HepG2 (cell line): ENCODE measurements around the gene LEF1. TPM values are rescaled to one million over a fixed set of nuclear protein-coding genes. Genes with fewer than 3 reads are reported as not detected.

ENCODE experiments used
- ATAC-seq: fragments of 200-7000 bp; cut with Tn5 transposase; 3 replicates; pipeline ENCODE4 v1.9.1; 2020; ENCODE audit warnings: mild to moderate bottlenecking, moderate library complexity
- BruUV-seq: library from RNA; stranded (reverse); fragments of 400-500 nt; replicated peaks from 2 replicates; lab custom pipeline; 2021; lab: Mats Ljungman, UMichigan
- CTCF ChIA-PET: fragments of 300-600 bp; formaldehyde crosslinking; extraction: SDS; loops from one replicate; lab custom pipeline; 2021; ENCODE audit warnings: low total read pairs, inconsistent platforms, low intra/inter-chr PET ratio; lab: Yijun Ruan, JAX
- POLR2A ChIA-PET: fragments of 350-600 bp; sonication (Branson Sonifier 250); formaldehyde crosslinking; loops from one replicate; lab custom pipeline; 2020; ENCODE audit warnings: antibody characterized with exemption, inconsistent platforms; lab: Yijun Ruan, JAX
- DNase-seq: peaks from one replicate; pipeline ENCODE4 v3.0.0-alpha.2; 2015; ENCODE audit warnings: low spot score
- FAIRE-seq: peaks from 3 replicates; lab custom pipeline; 2011; peaks lifted over from hg19 to GRCh38; lab: Jason Lieb, UNC
- H2AFZ ChIP-seq: one replicate; pipeline ENCODE4 v1.6.1; 2011; ENCODE audit warnings: low read length, inconsistent platforms
- H3K27ac ChIP-seq: fragments of 300-600 bp; 3 replicates; pipeline ENCODE4 v1.8.0; 2011; ENCODE audit warnings: mixed run types, mild to moderate bottlenecking, mixed read lengths, low read length, inconsistent platforms; ENCODE audit not compliant: insufficient read depth; ENCODE audit errors: extremely low read length
- H3K27me3 ChIP-seq, 2 experiments: fragments of 200-600 bp in 1 of 2; 2 replicates in 1 of 2; 3 replicates in 1 of 2; pipeline versions ENCODE4 v1.6.0 to v1.8.0; 2011; ENCODE audit warnings: low read length in 2 of 2, mild to moderate bottlenecking in 2 of 2, moderate library complexity in 2 of 2, inconsistent platforms in 1 of 2; ENCODE audit not compliant: insufficient read depth in 2 of 2, control insufficient read depth in 1 of 2
- H3K36me3 ChIP-seq, 2 experiments: fragments of 200-600 bp in 1 of 2; replicated peaks in 1 of 2; 2 replicates in 1 of 2; 3 replicates in 1 of 2; pipeline versions ENCODE4 v1.5.1 to v1.8.0; 2011; ENCODE audit warnings: low read length in 2 of 2, inconsistent platforms in 1 of 2; ENCODE audit not compliant: insufficient read depth in 2 of 2, control insufficient read depth in 1 of 2
- H3K4me1 ChIP-seq: 2 replicates; pipeline ENCODE4 v1.5.1; 2012; ENCODE audit warnings: low read length, inconsistent platforms; ENCODE audit not compliant: insufficient read depth
- H3K4me2 ChIP-seq: 2 replicates; pipeline ENCODE4 v1.6.0; 2011; ENCODE audit warnings: low read depth, low read length, inconsistent platforms
- H3K4me3 ChIP-seq, 3 experiments: fragments of 200-600 bp in 1 of 3; sonication (generic), shearing (Covaris generic) in 1 of 3; replicated peaks in 1 of 3; 2 replicates each; pipeline ENCODE4 v1.5.1; 2011 to 2016; ENCODE audit warnings: low read length in 3 of 3, inconsistent platforms in 2 of 3, low read depth in 2 of 3, mild to moderate bottlenecking in 2 of 3, control low read depth in 1 of 3, mixed read lengths in 1 of 3; ENCODE audit not compliant: insufficient read depth in 1 of 3
- H3K79me2 ChIP-seq: one replicate; pipeline ENCODE4 v1.6.1; 2011; ENCODE audit warnings: low read length, inconsistent platforms; ENCODE audit not compliant: insufficient read depth
- H3K9ac ChIP-seq: 2 replicates; pipeline ENCODE4 v1.6.0; 2011; ENCODE audit warnings: mild to moderate bottlenecking, low read depth, low read length, inconsistent platforms; ENCODE audit not compliant: insufficient read depth
- H3K9me3 ChIP-seq: 2 replicates; pipeline ENCODE4 v1.5.1; 2012; ENCODE audit warnings: mild to moderate bottlenecking, low read length
- H4K20me1 ChIP-seq: 2 replicates; pipeline ENCODE4 v1.6.0; 2011; ENCODE audit warnings: inconsistent platforms, mild to moderate bottlenecking, low read length, moderate library complexity; ENCODE audit not compliant: insufficient read depth
- HOXA7 ChIP-seq: sonication (generic); formaldehyde crosslinking; IDR thresholded peaks from 2 replicates; pipeline ENCODE4 v1.8.1; 2022; ENCODE audit warnings: mild to moderate bottlenecking, missing genetic modification reagents, moderate library complexity
- KDM6A ChIP-seq: IDR thresholded peaks from 2 replicates; pipeline ENCODE4 v1.6.1; 2016; ENCODE audit warnings: low read depth
- KLF9 ChIP-seq: IDR thresholded peaks from 2 replicates; pipeline ENCODE4 v1.6.1; 2016; ENCODE audit warnings: low read depth
- TEF ChIP-seq: sonication (generic); formaldehyde crosslinking; IDR thresholded peaks from 2 replicates; pipeline ENCODE4 v1.5.0; 2020; ENCODE audit warnings: missing genetic modification reagents
- ZBTB25 ChIP-seq: IDR thresholded peaks from 2 replicates; pipeline ENCODE4 v1.6.1; 2018; ENCODE audit warnings: missing genetic modification reagents
- ZNF577 ChIP-seq: sonication (generic); formaldehyde crosslinking; IDR thresholded peaks from 2 replicates; pipeline ENCODE4 v1.4.0; 2020; ENCODE audit warnings: mild to moderate bottlenecking, low read depth, missing genetic modification reagents, borderline replicate concordance
- ZNF749 ChIP-seq: sonication (generic); formaldehyde crosslinking; IDR thresholded peaks from 2 replicates; pipeline ENCODE4 v1.8.0; 2022; ENCODE audit warnings: mild to moderate bottlenecking, missing genetic modification reagents, moderate library complexity, borderline replicate concordance
- WGBS: methylation state at CpG from one replicate; pipeline ENCODE4 v1.1.6; 2017; ENCODE audit warnings: low lambda C conversion rate; 5-methylcytosine and 5-hydroxymethylcytosine counted together
- in situ Hi-C: cut with HindIII; loops from 2 replicates; pipeline ENCODE4 v1.10.0; 2017; ENCODE audit warnings: low pct_unique_long_range_greater_than_20kb; ENCODE audit not compliant: extremely low pct_ligation_motif_present
- intact Hi-C: fragments of 100-400 bp; cut with micrococcal nuclease; formaldehyde crosslinking; loops from one replicate; pipeline ENCODE4 v1.10.0; 2022; ENCODE audit not compliant: unreplicated experiment
- polyA plus RNA-seq, 8 experiments: library from polyadenylated mRNA; depleted of rRNA in 3 of 8; stranded (reverse) in 7 of 8; unstranded in 1 of 8; fragments of >200 nt; fragmentation: Illumina TruSeq in 4 of 8; extraction: Trizol in 4 of 8; gene quantifications; 2 replicates each; pipeline versions ENCODE4 v1.2.1 to v1.2.3, GENCODE V29; 2011 to 2016; ENCODE audit warnings: low read depth in 4 of 8, missing spikeins in 1 of 8, mixed read lengths in 1 of 8; ENCODE audit not compliant: insufficient read depth in 1 of 8
- total RNA-seq, 5 experiments: library from RNA; depleted of rRNA; stranded (reverse); fragments of >200 nt; fragmentation: Illumina TruSeq; extraction: Trizol; gene quantifications; 2 replicates each; pipeline ENCODE4 v1.2.3, GENCODE V29; 2016; ENCODE audit warnings: low read depth in 1 of 5

Gene LEF1
- total and polyA plus RNA-seq, 2 of the 13 experiments (the other 11 are each of a cell fraction or from before 2014, with no cell fraction given), result 0.22 to 0.29 TPM

GRCh38 chr4:108031427-108032083 lies 137.2 kb downstream of the LEF1 start:
- intact Hi-C loops, result loop anchor here (5.0 kb wide), 1 partner anchor 481 kb away; no protein-coding TSS in a partner anchor
- FAIRE-seq, result no peak
- CTCF ChIA-PET, result interaction anchor here (1.9 kb wide), 1 partner anchor 541 kb away, joined by 15 read pairs; no protein-coding TSS in a partner anchor

More at GRCh38 chr4:108031427-108032083, 137.2 kb downstream of the LEF1 start:
- Histone ChIP-seq H4K20me1 (no peaks in the 10 kb centered on the region), H3K27me3 (no peaks in the 10 kb centered on the region), H3K36me3 (peaks cover 4 to 33% of the 10 kb centered on the region in 2 experiments; a peak in 4 of 5 replicates), H3K9me3 (no peaks in the 10 kb centered on the region), H3K4me3 (no peak overlapping the region), H2AFZ (no peak overlapping the region), H3K79me2 (no peaks in the 10 kb centered on the region), H3K4me1 (no peaks in the 10 kb centered on the region), H3K4me2 (no peak overlapping the region), H3K27ac (no peak overlapping the region), H3K9ac (no peak overlapping the region)
- WGBS, result 97% methylated on average over 3 of the region's 4 CpGs
- no TSS peak for BruUV-seq
- in situ Hi-C loops, result loop anchor here (25.0 kb wide), 1 partner anchor 456 kb away; no protein-coding TSS in a partner anchor
- DNase-seq (no peak), ATAC-seq (no peak)
- POLR2A ChIA-PET, result no interaction called here
- TF ChIP-seq TEF (CRISPR knock-in tag), result no peak
- TF ChIP-seq ZNF749, result no peak
- no peak for TF ChIP-seq KDM6A (CRISPR knock-in tag)
- TF ChIP-seq ZBTB25, result no peak
- no peak for TF ChIP-seq HOXA7 (CRISPR knock-in tag)
- TF ChIP-seq KLF9 (CRISPR knock-in tag), result no peak
- TF ChIP-seq ZNF577 (CRISPR knock-in tag), result no peak
